ENCODE results near the gene SLN. TPM values are rescaled to one million over a fixed set of nuclear protein-coding genes. Genes with fewer than 3 reads are reported as not detected.

Gene SLN
- total RNA-seq, 2 experiments from 2014 or later, result not detected

DNA sequence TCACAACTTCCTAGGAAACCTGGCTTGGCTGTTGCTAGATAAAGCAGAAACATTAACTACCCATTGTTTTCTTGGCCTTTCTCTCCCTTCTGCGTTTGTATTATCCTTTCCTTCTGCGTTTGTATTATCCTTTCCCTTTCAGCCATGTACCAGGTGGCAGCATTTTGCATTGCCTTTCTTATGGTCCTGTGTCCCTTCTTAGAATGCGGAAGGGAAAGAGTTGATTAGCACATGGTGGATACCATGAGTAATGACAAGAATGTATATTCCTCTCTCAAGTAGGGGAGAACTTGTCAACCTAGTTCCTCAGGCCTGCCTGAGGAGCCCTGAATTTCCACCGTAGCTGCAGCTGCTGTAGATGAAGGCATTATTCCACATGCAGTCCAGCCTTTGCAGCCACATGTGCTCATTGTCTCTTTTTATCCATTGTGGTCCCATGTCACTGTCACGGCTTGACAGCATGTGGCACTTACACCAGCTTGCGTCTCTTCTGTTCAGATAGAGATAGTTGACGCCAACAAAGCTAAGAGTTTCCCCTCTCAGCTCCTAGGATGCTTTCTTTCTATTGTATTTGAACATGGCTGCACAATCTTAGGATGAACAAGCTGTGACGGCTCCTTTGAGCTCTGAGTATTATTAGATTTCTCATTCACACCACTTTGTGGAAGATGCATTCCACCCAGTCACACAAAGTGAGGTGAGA lies 44.8 kb downstream of the SLN start:
- no peaks in the 10 kb centered on the region for H3K4me1 Mint-ChIP-seq (ENCODE audit: low read depth)

GRCh38 chr11:107665018-107665417 lies 46.8 kb downstream of the SLN start:
- Mint-ChIP-seq H3K4me1 (ENCODE audit: low read depth) (no peaks in the 10 kb centered on the region), H3K27me3 (peaks cover 33% of the 10 kb centered on the region), H3K36me3 (ENCODE audit: low read depth) (no peaks in the 10 kb centered on the region), H3K4me3 (no peak overlapping the region), H3K9me3 (no peaks in the 10 kb centered on the region), H3K27ac (no peak overlapping the region)
- intact Hi-C loops (cut with DNase I, micrococcal nuclease), result no loop called here
- H3K36me3 ChIP-seq (ENCODE audit: insufficient read depth, low read length), result no peaks in the 10 kb centered on the region
- H3K4me1 ChIP-seq (ENCODE audit: insufficient read depth, low read length), result no peaks in the 10 kb centered on the region
- no peak overlapping the region for H3K27ac ChIP-seq (ENCODE audit: low read depth in 1 of 2, low read length in 2 of 2)
- CTCF ChIA-PET, result no interaction called here
- TF ChIP-seq CTCF (IDR thresholded peaks at IDR 0.05), result no peak
- H3K9me3 ChIP-seq (ENCODE audit: control insufficient read depth in 1 of 2, insufficient read depth in 1 of 2, low read length in 2 of 2), result no peaks in the 10 kb centered on the region
- DNase-seq (no peak), ATAC-seq (ENCODE audit: poor library complexity) (no peak)
- POLR2A ChIA-PET, result interaction anchor here (0.5 kb wide), 1 partner anchor 27 kb away, joined by 3 read pairs; no protein-coding TSS in a partner anchor
- H3K4me3 ChIP-seq (ENCODE audit: low read length), result no peak overlapping the region
- no peaks in the 10 kb centered on the region for H3K27me3 ChIP-seq (ENCODE audit: control insufficient read depth in 1 of 2, insufficient read depth in 2 of 2, low read length in 2 of 2)

More for the DNA sequence above, 44.8 kb downstream of the SLN start:
- Mint-ChIP-seq H3K27ac (no peak overlapping the region), H3K4me3 (no peak overlapping the region), H3K36me3 (ENCODE audit: low read depth) (no peaks in the 10 kb centered on the region), H3K27me3 (peaks cover 34% of the 10 kb centered on the region), H3K9me3 (no peaks in the 10 kb centered on the region)
- Histone ChIP-seq H3K4me3 (ENCODE audit: low read length) (no peak overlapping the region), H3K27me3 (ENCODE audit: control insufficient read depth in 1 of 2, insufficient read depth in 2 of 2, low read length in 2 of 2) (peaks cover 0 to 5% of the 10 kb centered on the region in 2 experiments), H3K36me3 (ENCODE audit: insufficient read depth, low read length) (no peaks in the 10 kb centered on the region), H3K27ac (ENCODE audit: low read depth in 1 of 2, low read length in 2 of 2) (no peak overlapping the region), H3K4me1 (ENCODE audit: insufficient read depth, low read length) (no peaks in the 10 kb centered on the region), H3K9me3 (ENCODE audit: control insufficient read depth in 1 of 2, insufficient read depth in 1 of 2, low read length in 2 of 2) (no peaks in the 10 kb centered on the region)
- ChIA-PET CTCF (no interaction called here), POLR2A (no interaction called here)
- DNase-seq (no peak), ATAC-seq (ENCODE audit: poor library complexity) (no peak)
- intact Hi-C loops (cut with DNase I, micrococcal nuclease), result no loop called here
- TF ChIP-seq CTCF (IDR thresholded peaks at IDR 0.05), result no peak

DNA sequence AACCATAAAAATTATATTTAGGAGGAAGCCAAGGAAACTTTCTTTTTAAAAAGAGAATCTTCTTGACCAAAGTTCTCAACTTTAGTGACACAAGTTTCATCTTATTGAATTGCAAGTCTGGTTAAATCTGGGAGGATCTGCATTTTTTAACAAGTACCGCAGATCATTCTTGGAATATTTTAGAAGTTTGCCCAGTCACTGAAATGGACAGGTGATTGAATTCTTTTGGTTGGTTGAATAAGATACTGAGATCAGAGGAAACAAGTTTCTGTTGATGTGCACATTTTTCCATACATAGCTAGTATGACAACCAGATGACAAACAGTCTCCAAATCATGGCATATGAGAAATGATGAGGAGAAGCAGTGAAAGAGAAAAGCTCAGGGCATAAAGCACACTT lies 50.2 kb downstream of the SLN start:
- no peak overlapping the region for H3K27ac ChIP-seq (ENCODE audit: low read depth in 1 of 2, low read length in 2 of 2)
- ChIA-PET POLR2A (no interaction called here), CTCF (interaction anchor here (1.2 kb wide), 1 partner anchor 12 kb away, joined by 3 read pairs; no protein-coding TSS in a partner anchor)
- no peak overlapping the region for H3K4me3 ChIP-seq (ENCODE audit: low read length)
- intact Hi-C loops (cut with DNase I, micrococcal nuclease), result no loop called here
- H3K4me3 Mint-ChIP-seq, result no peak overlapping the region
- H3K9me3 ChIP-seq (ENCODE audit: control insufficient read depth in 1 of 2, insufficient read depth in 1 of 2, low read length in 2 of 2), result no peaks in the 10 kb centered on the region
- no peaks in the 10 kb centered on the region for H3K27me3 ChIP-seq (ENCODE audit: control insufficient read depth in 1 of 2, insufficient read depth in 2 of 2, low read length in 2 of 2)
- no peaks in the 10 kb centered on the region for H3K9me3 Mint-ChIP-seq
- H3K27me3 Mint-ChIP-seq, result peaks cover 24% of the 10 kb centered on the region
- DNase-seq, result no peak
- no peak for ATAC-seq (ENCODE audit: poor library complexity)
- H3K36me3 Mint-ChIP-seq (ENCODE audit: low read depth), result no peaks in the 10 kb centered on the region
- H3K36me3 ChIP-seq (ENCODE audit: insufficient read depth, low read length), result no peaks in the 10 kb centered on the region
- H3K27ac Mint-ChIP-seq, result no peak overlapping the region
- no peaks in the 10 kb centered on the region for H3K4me1 Mint-ChIP-seq (ENCODE audit: low read depth)
- no peak for TF ChIP-seq CTCF (IDR thresholded peaks at IDR 0.05)
- H3K4me1 ChIP-seq (ENCODE audit: insufficient read depth, low read length), result no peaks in the 10 kb centered on the region

Data from CD4-positive, alpha-beta T cell (primary cell).